ENCODE results near the gene FUT7.

The FUT7 gene

GRCh38 chr9:137030538-137031527 is 1.1 kb downstream of the FUT7 start:
- Histone ChIP-seq H3F3A (ENCODE audit: insufficient read depth, low read length) (no peaks in the 10 kb centered on the region), H3K4me3 (ENCODE audit: low read depth, low read length, poor library complexity, severe bottlenecking) (no peak overlapping the region), H3K9ac (ENCODE audit: low read length) (no peak overlapping the region), H3K9me3 (ENCODE audit: low read length) (no peaks in the 10 kb centered on the region), H4K20me1 (ENCODE audit: insufficient read depth, low read length) (no peaks in the 10 kb centered on the region), H3K9me2 (ENCODE audit: low read depth, low read length) (no peaks in the 10 kb centered on the region), H2AFZ (ENCODE audit: low read length) (no peak overlapping the region), H3K79me2 (ENCODE audit: insufficient read depth, low read length) (no peaks in the 10 kb centered on the region), H3K27me3 (ENCODE audit: insufficient read depth, low read length) (peaks cover 17% of the 10 kb centered on the region), H3K4me2 (ENCODE audit: low read length) (no peak overlapping the region), H3K27ac (ENCODE audit: low read depth, low read length, poor library complexity, severe bottlenecking) (no peak overlapping the region), H3K36me3 (ENCODE audit: insufficient read depth, low read length) (no peaks in the 10 kb centered on the region), H3K4me1 (ENCODE audit: insufficient read depth, low read length, severe bottlenecking) (peaks cover 14% of the 10 kb centered on the region)
- no peak for TF ChIP-seq EZH2 (IDR thresholded peaks at IDR 0.05; ENCODE audit: borderline replicate concordance, low read length)
- no peak for TF ChIP-seq CTCF (IDR thresholded peaks at IDR 0.05; ENCODE audit: low read length)

- no peak for TF ChIP-seq CTCF (IDR thresholded peaks at IDR 0.05; ENCODE audit: low read length)
- no peak overlapping the region for H2AFZ ChIP-seq (ENCODE audit: low read length)
- H3K9ac ChIP-seq (ENCODE audit: low read length): no peak overlapping the region
- H4K20me1 ChIP-seq (ENCODE audit: insufficient read depth, low read length): no peaks in the 10 kb centered on the region
- no peaks in the 10 kb centered on the region for H3K36me3 ChIP-seq (ENCODE audit: insufficient read depth, low read length)
- H3K9me3 ChIP-seq (ENCODE audit: low read length): no peaks in the 10 kb centered on the region
- no peak overlapping the region for H3K27ac ChIP-seq (ENCODE audit: low read depth, low read length, poor library complexity, severe bottlenecking)
- no peaks in the 10 kb centered on the region for H3K79me2 ChIP-seq (ENCODE audit: insufficient read depth, low read length)
- H3F3A ChIP-seq (ENCODE audit: insufficient read depth, low read length): no peaks in the 10 kb centered on the region
- H3K9me2 ChIP-seq (ENCODE audit: low read depth, low read length): no peaks in the 10 kb centered on the region
- H3K4me3 ChIP-seq (ENCODE audit: low read depth, low read length, poor library complexity, severe bottlenecking): no peak overlapping the region
- no peak overlapping the region for H3K4me2 ChIP-seq (ENCODE audit: low read length)
- peaks cover 20% of the 10 kb centered on the region for H3K4me1 ChIP-seq (ENCODE audit: insufficient read depth, low read length, severe bottlenecking)
- peaks cover 17% of the 10 kb centered on the region for H3K27me3 ChIP-seq (ENCODE audit: insufficient read depth, low read length)
These were observed 1.9 kb downstream of the FUT7 start for GRCh38 chr9:137030006-137030405.

- Histone ChIP-seq H2AFZ (ENCODE audit: low read length) (no peak overlapping the region), H3K27ac (ENCODE audit: low read depth, low read length, poor library complexity, severe bottlenecking) (no peak overlapping the region), H3K4me2 (ENCODE audit: low read length) (peak overlapping the region; percentile 99), H3K79me2 (ENCODE audit: insufficient read depth, low read length) (no peaks in the 10 kb centered on the region), H3F3A (ENCODE audit: insufficient read depth, low read length) (no peaks in the 10 kb centered on the region), H3K4me3 (ENCODE audit: low read depth, low read length, poor library complexity, severe bottlenecking) (peak overlapping the region; percentile 63), H3K4me1 (ENCODE audit: insufficient read depth, low read length, severe bottlenecking) (peaks cover 20% of the 10 kb centered on the region), H3K36me3 (ENCODE audit: insufficient read depth, low read length) (no peaks in the 10 kb centered on the region), H3K9me2 (ENCODE audit: low read depth, low read length) (no peaks in the 10 kb centered on the region), H3K9me3 (ENCODE audit: low read length) (no peaks in the 10 kb centered on the region), H4K20me1 (ENCODE audit: insufficient read depth, low read length) (no peaks in the 10 kb centered on the region), H3K9ac (ENCODE audit: low read length) (no peak overlapping the region), H3K27me3 (ENCODE audit: insufficient read depth, low read length) (peaks cover 17% of the 10 kb centered on the region)
- TF ChIP-seq CTCF (IDR thresholded peaks at IDR 0.05; ENCODE audit: low read length): peak; percentile 84
- TF ChIP-seq EZH2 (IDR thresholded peaks at IDR 0.05; ENCODE audit: borderline replicate concordance, low read length): no peak
These were observed 2.6 kb downstream of the FUT7 start for GRCh38 chr9:137029058-137029936.
